HUES48 (cell line): Measurements from ENCODE around the gene GNPTAB.

Experiments
- H3K27ac ChIP-seq: one replicate; pipeline ENCODE4 v1.7.0; 2013; ENCODE audit warnings: low read depth, low read length, inconsistent platforms
- H3K27me3 ChIP-seq: 2 replicates; pipeline ENCODE4 v1.6.1; 2013; ENCODE audit warnings: mild to moderate bottlenecking, low read length; ENCODE audit not compliant: control insufficient read depth, insufficient read depth
- H3K36me3 ChIP-seq: 2 replicates; pipeline ENCODE4 v1.6.1; 2013; ENCODE audit warnings: low read length; ENCODE audit not compliant: control insufficient read depth, insufficient read depth
- H3K4me1 ChIP-seq: 2 replicates; pipeline ENCODE4 v1.6.1; 2013; ENCODE audit warnings: mild to moderate bottlenecking, low read length; ENCODE audit not compliant: control insufficient read depth, insufficient read depth
- H3K4me3 ChIP-seq: 2 replicates; pipeline ENCODE4 v1.5.1; 2013; ENCODE audit warnings: mild to moderate bottlenecking, low read depth, low read length
- H3K9ac ChIP-seq: 2 replicates; pipeline ENCODE4 v1.6.1; 2013; ENCODE audit warnings: mild to moderate bottlenecking, low read depth, low read length, moderate library complexity
- H3K9me3 ChIP-seq: 2 replicates; pipeline ENCODE4 v1.6.1; 2013; ENCODE audit warnings: low read length; ENCODE audit not compliant: control insufficient read depth, insufficient read depth

Gene GNPTAB

GRCh38 chr12:101783150-101783549, 47.6 kb downstream of the GNPTAB start:
- Histone ChIP-seq H3K36me3 (peaks cover 83% of the 10 kb centered on the region), H3K4me1 (no peaks in the 10 kb centered on the region), H3K27me3 (no peaks in the 10 kb centered on the region), H3K4me3 (no peak overlapping the region), H3K9me3 (no peaks in the 10 kb centered on the region), H3K9ac (no peak overlapping the region), H3K27ac (no peak overlapping the region)

- no peaks in the 10 kb centered on the region for H3K27me3 ChIP-seq
- H3K27ac ChIP-seq: no peak overlapping the region
- H3K9me3 ChIP-seq: no peaks in the 10 kb centered on the region
- H3K4me3 ChIP-seq: no peak overlapping the region
- H3K9ac ChIP-seq: no peak overlapping the region
- no peaks in the 10 kb centered on the region for H3K4me1 ChIP-seq
- peaks cover 87% of the 10 kb centered on the region for H3K36me3 ChIP-seq
Observed at GRCh38 chr12:101782273-101782731, 48.5 kb downstream of the GNPTAB start.

GRCh38 chr12:101781834-101782233, 48.9 kb downstream of the GNPTAB start:
- Histone ChIP-seq H3K36me3 (peaks cover 87% of the 10 kb centered on the region), H3K27me3 (no peaks in the 10 kb centered on the region), H3K9ac (no peak overlapping the region), H3K9me3 (no peaks in the 10 kb centered on the region), H3K4me1 (no peaks in the 10 kb centered on the region), H3K4me3 (no peak overlapping the region), H3K27ac (no peak overlapping the region)

GRCh38 chr12:101780599-101780998, 50.2 kb downstream of the GNPTAB start:
- no peak overlapping the region for H3K4me3 ChIP-seq
- H3K27ac ChIP-seq: no peak overlapping the region
- no peaks in the 10 kb centered on the region for H3K4me1 ChIP-seq
- H3K27me3 ChIP-seq: no peaks in the 10 kb centered on the region
- no peaks in the 10 kb centered on the region for H3K9me3 ChIP-seq
- H3K36me3 ChIP-seq: peaks cover 87% of the 10 kb centered on the region
- no peak overlapping the region for H3K9ac ChIP-seq

GRCh38 chr12:101779626-101780025, 51.1 kb downstream of the GNPTAB start:
- Histone ChIP-seq H3K36me3 (peaks cover 82% of the 10 kb centered on the region), H3K9ac (no peak overlapping the region), H3K27ac (no peak overlapping the region), H3K9me3 (no peaks in the 10 kb centered on the region), H3K4me3 (no peak overlapping the region), H3K4me1 (no peaks in the 10 kb centered on the region), H3K27me3 (no peaks in the 10 kb centered on the region)

- Histone ChIP-seq H3K27ac (no peak overlapping the region), H3K9ac (no peak overlapping the region), H3K9me3 (no peaks in the 10 kb centered on the region), H3K27me3 (no peaks in the 10 kb centered on the region), H3K4me3 (no peak overlapping the region), H3K4me1 (no peaks in the 10 kb centered on the region), H3K36me3 (peaks cover 82% of the 10 kb centered on the region)
Observed at GRCh38 chr12:101779200-101779599, 51.6 kb downstream of the GNPTAB start.

GRCh38 chr12:101777978-101778377, 52.8 kb downstream of the GNPTAB start:
- H3K9ac ChIP-seq: no peak overlapping the region
- H3K9me3 ChIP-seq: no peaks in the 10 kb centered on the region
- no peak overlapping the region for H3K4me3 ChIP-seq
- no peak overlapping the region for H3K27ac ChIP-seq
- peaks cover 89% of the 10 kb centered on the region for H3K36me3 ChIP-seq
- no peaks in the 10 kb centered on the region for H3K4me1 ChIP-seq
- H3K27me3 ChIP-seq: no peaks in the 10 kb centered on the region

GRCh38 chr12:101777485-101777884, 53.3 kb downstream of the GNPTAB start:
- no peak overlapping the region for H3K9ac ChIP-seq
- peaks cover 90% of the 10 kb centered on the region for H3K36me3 ChIP-seq
- no peak overlapping the region for H3K27ac ChIP-seq
- no peaks in the 10 kb centered on the region for H3K4me1 ChIP-seq
- H3K27me3 ChIP-seq: no peaks in the 10 kb centered on the region
- no peak overlapping the region for H3K4me3 ChIP-seq
- no peaks in the 10 kb centered on the region for H3K9me3 ChIP-seq

GRCh38 chr12:101775816-101776215, 54.9 kb downstream of the GNPTAB start:
- Histone ChIP-seq H3K4me3 (no peak overlapping the region), H3K9me3 (no peaks in the 10 kb centered on the region), H3K27me3 (no peaks in the 10 kb centered on the region), H3K4me1 (no peaks in the 10 kb centered on the region), H3K9ac (no peak overlapping the region), H3K27ac (no peak overlapping the region), H3K36me3 (peaks cover 88% of the 10 kb centered on the region)

GRCh38 chr12:101773650-101774162, 57.1 kb downstream of the GNPTAB start:
- Histone ChIP-seq H3K36me3 (peaks cover 88% of the 10 kb centered on the region), H3K9me3 (no peaks in the 10 kb centered on the region), H3K9ac (no peak overlapping the region)

GRCh38 chr12:101772012-101772775, 58.6 kb downstream of the GNPTAB start:
- no peak overlapping the region for H3K9ac ChIP-seq

More at GRCh38 chr12:101773650-101774162, 57.1 kb downstream of the GNPTAB start:
- no peaks in the 10 kb centered on the region for H3K4me1 ChIP-seq
- no peak overlapping the region for H3K4me3 ChIP-seq
- H3K27me3 ChIP-seq: no peaks in the 10 kb centered on the region
- H3K27ac ChIP-seq: no peak overlapping the region

More at GRCh38 chr12:101772012-101772775, 58.6 kb downstream of the GNPTAB start:
- Histone ChIP-seq H3K27ac (no peak overlapping the region), H3K9me3 (no peaks in the 10 kb centered on the region), H3K4me1 (no peaks in the 10 kb centered on the region), H3K27me3 (no peaks in the 10 kb centered on the region), H3K36me3 (peaks cover 88% of the 10 kb centered on the region), H3K4me3 (no peak overlapping the region)
